ENCODE measurements around the gene ETFBKMT. TPM values are rescaled to one million over a fixed set of nuclear protein-coding genes. Genes with fewer than 3 reads are reported as not detected.

ETFBKMT gene
- polyA plus RNA-seq, 1 donor (not counting 4 experiments of a cell fraction or from before 2014, with no cell fraction given), result 1.4 TPM

GRCh38 chr12:31710021-31710818 lies 50.7 kb downstream of the ETFBKMT start:
- no peak overlapping the region for H3K4me3 ChIP-seq (ENCODE audit: control insufficient read depth in 2 of 3, extremely low read depth in 1 of 3, insufficient read depth in 2 of 3, low read depth in 1 of 3, low read length in 3 of 3)
- no peak overlapping the region for H2AFZ ChIP-seq (ENCODE audit: control insufficient read depth, low read length)
- no peaks in the 10 kb centered on the region for H3K4me1 ChIP-seq (ENCODE audit: control insufficient read depth, extremely low read depth, insufficient read depth, low read length)
- DNase-seq (ENCODE audit: low read depth, low spot score), result no peak
- H3K27ac ChIP-seq (ENCODE audit: control insufficient read depth, insufficient read depth, low read length), result no peak overlapping the region
- no peaks in the 10 kb centered on the region for H3K9me3 ChIP-seq (ENCODE audit: control insufficient read depth, low read depth, low read length)
- TF ChIP-seq EZH2 (IDR thresholded peaks at IDR 0.05; ENCODE audit: low read length), result no peak
- no peak for TF ChIP-seq CTCF (optimal IDR thresholded peaks at IDR 0.05 in 1 of 3, IDR thresholded peaks at IDR 0.05 in 1 of 3, conservative IDR thresholded peaks at IDR 0.05 in 1 of 3; ENCODE audit: extremely low read depth in 1 of 3, insufficient read depth in 2 of 3, low read length in 3 of 3)
- FAIRE-seq, result no peak
- H3K4me2 ChIP-seq (ENCODE audit: control insufficient read depth, extremely low read depth, insufficient read depth, low read depth, low read length), result no peak overlapping the region
- H4K20me1 ChIP-seq (ENCODE audit: control insufficient read depth, extremely low read depth, insufficient read depth, low read length), result no peaks in the 10 kb centered on the region
- no peaks in the 10 kb centered on the region for H3K36me3 ChIP-seq (ENCODE audit: control insufficient read depth in 2 of 2, extremely low read depth in 1 of 2, insufficient read depth in 2 of 2, low read length in 2 of 2)
- no peaks in the 10 kb centered on the region for H3K9me1 ChIP-seq (ENCODE audit: control insufficient read depth, extremely low read depth, insufficient read depth, low read length)
- dilution Hi-C loops (cut with MboI; ENCODE audit: extremely low pct_ligation_motif_present, low sequenced_read_pairs), result no loop called here
- H3K9ac ChIP-seq (ENCODE audit: control insufficient read depth, extremely low read depth, insufficient read depth, low read length), result no peak overlapping the region
- H3K79me2 ChIP-seq (ENCODE audit: control insufficient read depth, insufficient read depth, low read length), result no peaks in the 10 kb centered on the region
- no peaks in the 10 kb centered on the region for H3K27me3 ChIP-seq (ENCODE audit: control insufficient read depth, extremely low read depth, insufficient read depth, low read length)

- TF ChIP-seq CTCF (optimal IDR thresholded peaks at IDR 0.05 in 1 of 3, IDR thresholded peaks at IDR 0.05 in 1 of 3, conservative IDR thresholded peaks at IDR 0.05 in 1 of 3; ENCODE audit: extremely low read depth in 1 of 3, insufficient read depth in 2 of 3, low read length in 3 of 3), result no peak
- no peaks in the 10 kb centered on the region for H3K9me1 ChIP-seq (ENCODE audit: control insufficient read depth, extremely low read depth, insufficient read depth, low read length)
- no peaks in the 10 kb centered on the region for H3K79me2 ChIP-seq (ENCODE audit: control insufficient read depth, insufficient read depth, low read length)
- H3K36me3 ChIP-seq (ENCODE audit: control insufficient read depth in 2 of 2, extremely low read depth in 1 of 2, insufficient read depth in 2 of 2, low read length in 2 of 2), result no peaks in the 10 kb centered on the region
- no peak overlapping the region for H2AFZ ChIP-seq (ENCODE audit: control insufficient read depth, low read length)
- no peaks in the 10 kb centered on the region for H3K9me3 ChIP-seq (ENCODE audit: control insufficient read depth, low read depth, low read length)
- DNase-seq (ENCODE audit: low read depth, low spot score) (no peak), FAIRE-seq (no peak)
- no peak overlapping the region for H3K4me2 ChIP-seq (ENCODE audit: control insufficient read depth, extremely low read depth, insufficient read depth, low read depth, low read length)
- H4K20me1 ChIP-seq (ENCODE audit: control insufficient read depth, extremely low read depth, insufficient read depth, low read length), result no peaks in the 10 kb centered on the region
- no peaks in the 10 kb centered on the region for H3K27me3 ChIP-seq (ENCODE audit: control insufficient read depth, extremely low read depth, insufficient read depth, low read length)
- H3K4me1 ChIP-seq (ENCODE audit: control insufficient read depth, extremely low read depth, insufficient read depth, low read length), result no peaks in the 10 kb centered on the region
- H3K27ac ChIP-seq (ENCODE audit: control insufficient read depth, insufficient read depth, low read length), result no peak overlapping the region
- no peak overlapping the region for H3K9ac ChIP-seq (ENCODE audit: control insufficient read depth, extremely low read depth, insufficient read depth, low read length)
- dilution Hi-C loops (cut with MboI; ENCODE audit: extremely low pct_ligation_motif_present, low sequenced_read_pairs), result no loop called here
- H3K4me3 ChIP-seq (ENCODE audit: control insufficient read depth in 2 of 3, extremely low read depth in 1 of 3, insufficient read depth in 2 of 3, low read depth in 1 of 3, low read length in 3 of 3), result no peak overlapping the region
These were observed 53.4 kb downstream of the ETFBKMT start for GRCh38 chr12:31712877-31713276.

Data from keratinocyte (primary cell).